Motor neuron (in vitro differentiated cells): ENCODE measurements around the gene CSTPP1. TPM values are rescaled to one million over a fixed set of nuclear protein-coding genes. Genes with fewer than 3 reads are reported as not detected.

Experiments used
- total RNA-seq, 8 experiments: library from RNA; unstranded; fragments of 300-600 nt; gene quantifications; 2 replicates each; pipeline versions ENCODE4 v1.2.3 to v1.2.4, GENCODE V29; 2022

The CSTPP1 gene
- total RNA-seq, 8 experiments from 2014 or later: 13.2 to 65.9 (median 31.3) TPM

Other genes starting within 250 kb of the CSTPP1 start
- 10 to 100 TPM; 15.1 to 48.9 (median 29.9) TPM for gene ARHGAP1, start 236.1 kb upstream of the CSTPP1 start, total RNA-seq
- gene ZNF408, start 235.7 kb upstream of the CSTPP1 start, total RNA-seq: 10 to 100 TPM in 7 of 8 experiments, 1 to 10 TPM in 1; 9.5 to 15.6 (median 12.8) TPM
- 1 to 10 TPM in 1 of 8 experiments, under 1 TPM in 1, not detected in 6; 0.14 to 1.1 TPM for gene F2, start 217.5 kb upstream of the CSTPP1 start, total RNA-seq
- gene CKAP5, start 90.5 kb upstream of the CSTPP1 start, total RNA-seq: 100 to 1,000 TPM in 2 of 8 experiments, 10 to 100 TPM in 6; 37.8 to 127 (median 93.5) TPM
- 10 to 100 TPM in 1 of 8 experiments, 1 to 10 TPM in 6, under 1 TPM in 1; 0.94 to 27.7 (median 1.7) TPM for gene LRP4, start 18.2 kb upstream of the CSTPP1 start, total RNA-seq
- gene ARFGAP2, start 240.1 kb downstream of the CSTPP1 start, total RNA-seq: 100 to 1,000 TPM in 1 of 8 experiments, 10 to 100 TPM in 7; 51.8 to 114 (median 66.5) TPM
- gene PACSIN3, start 249.7 kb downstream of the CSTPP1 start, total RNA-seq: 10 to 100 TPM in 4 of 8 experiments, 1 to 10 TPM in 4; 1.2 to 89.4 (median 9.9) TPM